GM12873 (cell line): ENCODE measurements around the gene RPL23.

ENCODE experiments used
- TF ChIP-seq, protein P1 (sequence below): IDR thresholded peaks from 2 replicates; pipeline ENCODE4 v1.5.1; 2012; ENCODE audit warnings: low read depth, mild to moderate bottlenecking, moderate library complexity, low read length, control low read depth; ENCODE audit not compliant: insufficient read depth; ENCODE audit errors: missing control alignments

The RPL23 gene

GRCh38 chr17:38869526-38870258 is 16.2 kb upstream of the RPL23 start, which contains the start of gene LASP1:
Gene LASP1, plus strand, starts transcription at chr17:38870058. Its CDS starts 132 bp downstream, at chr17:38870190.
- TF ChIP-seq, protein P1, sequence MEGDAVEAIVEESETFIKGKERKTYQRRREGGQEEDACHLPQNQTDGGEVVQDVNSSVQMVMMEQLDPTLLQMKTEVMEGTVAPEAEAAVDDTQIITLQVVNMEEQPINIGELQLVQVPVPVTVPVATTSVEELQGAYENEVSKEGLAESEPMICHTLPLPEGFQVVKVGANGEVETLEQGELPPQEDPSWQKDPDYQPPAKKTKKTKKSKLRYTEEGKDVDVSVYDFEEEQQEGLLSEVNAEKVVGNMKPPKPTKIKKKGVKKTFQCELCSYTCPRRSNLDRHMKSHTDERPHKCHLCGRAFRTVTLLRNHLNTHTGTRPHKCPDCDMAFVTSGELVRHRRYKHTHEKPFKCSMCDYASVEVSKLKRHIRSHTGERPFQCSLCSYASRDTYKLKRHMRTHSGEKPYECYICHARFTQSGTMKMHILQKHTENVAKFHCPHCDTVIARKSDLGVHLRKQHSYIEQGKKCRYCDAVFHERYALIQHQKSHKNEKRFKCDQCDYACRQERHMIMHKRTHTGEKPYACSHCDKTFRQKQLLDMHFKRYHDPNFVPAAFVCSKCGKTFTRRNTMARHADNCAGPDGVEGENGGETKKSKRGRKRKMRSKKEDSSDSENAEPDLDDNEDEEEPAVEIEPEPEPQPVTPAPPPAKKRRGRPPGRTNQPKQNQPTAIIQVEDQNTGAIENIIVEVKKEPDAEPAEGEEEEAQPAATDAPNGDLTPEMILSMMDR = no peak

DNA sequence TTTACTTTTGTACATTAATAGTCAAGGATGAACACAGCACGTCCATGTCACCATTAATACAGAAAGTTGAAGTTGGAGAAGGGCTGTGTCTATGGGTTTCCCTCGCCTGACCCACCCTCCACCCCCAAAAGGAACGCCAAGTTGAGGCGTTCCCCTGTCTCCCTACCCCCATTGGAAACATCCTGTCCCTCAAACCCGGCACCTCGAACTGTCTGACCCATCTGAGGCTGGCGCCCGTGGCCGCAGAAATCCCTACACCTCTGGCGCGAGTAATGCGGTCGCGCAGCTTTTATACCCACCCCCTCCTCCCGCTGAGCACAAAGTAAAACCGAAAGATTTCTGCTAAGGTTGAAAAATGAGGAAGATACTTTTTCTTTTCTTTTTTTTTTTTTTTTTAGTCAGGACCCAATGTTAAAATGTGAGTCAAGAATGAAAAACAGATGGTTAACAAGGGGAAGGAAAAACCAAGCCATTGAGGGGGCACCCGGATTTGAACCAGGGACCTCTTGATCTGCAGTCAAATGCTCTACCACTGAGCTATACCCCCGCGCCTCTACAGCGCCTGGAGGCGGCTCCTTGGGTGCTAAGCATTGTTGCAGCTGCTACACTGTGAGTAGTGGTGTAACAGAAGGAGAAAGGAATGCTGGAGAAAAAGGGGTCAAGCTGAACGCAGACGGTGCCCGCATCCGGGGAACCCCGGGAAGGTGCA is 15.4 kb upstream of the RPL23 start:
- TF ChIP-seq, protein P1 = peak; percentile 49

GRCh38 chr17:38867968-38868816 is 14.7 kb upstream of the RPL23 start:
- TF ChIP-seq, protein P1 = no peak

DNA sequence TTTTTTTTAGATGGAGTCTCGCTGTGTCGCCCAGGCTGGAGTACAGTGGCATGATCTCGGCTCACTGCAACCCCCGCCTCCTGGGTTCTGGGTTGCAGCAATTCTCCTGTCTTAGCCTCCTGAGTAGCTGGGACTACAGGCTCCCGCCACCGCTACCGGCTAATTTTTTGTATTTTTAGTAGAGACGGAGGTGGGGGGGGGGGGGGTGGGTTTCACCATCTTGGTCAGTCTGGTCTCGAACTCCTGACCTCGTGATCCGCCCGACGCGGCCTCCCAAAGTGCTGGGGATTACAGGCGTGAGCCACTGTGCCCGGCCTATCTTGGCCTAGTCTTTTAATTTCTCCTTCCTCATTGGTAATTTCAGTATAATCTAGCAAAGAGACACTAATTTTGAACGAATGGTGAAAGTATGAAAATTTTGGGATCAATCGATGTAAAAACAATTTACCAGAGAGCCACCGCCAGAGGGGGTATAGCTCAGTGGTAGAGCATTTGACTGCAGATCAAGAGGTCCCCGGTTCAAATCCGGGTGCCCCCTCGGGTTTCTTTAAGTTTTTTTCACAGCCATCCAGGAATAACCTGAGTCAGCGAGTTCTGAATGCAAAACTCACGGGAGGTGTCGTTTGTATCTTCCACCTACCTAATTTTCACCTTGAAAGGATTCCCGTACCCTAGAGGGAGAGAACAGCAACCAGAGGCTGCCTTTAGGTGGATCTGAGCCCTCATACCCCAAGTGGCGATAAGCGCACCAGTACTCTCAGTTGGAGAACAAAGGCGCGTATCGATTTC is 13.9 kb upstream of the RPL23 start:
- TF ChIP-seq, protein P1 = peak; percentile 18

DNA sequence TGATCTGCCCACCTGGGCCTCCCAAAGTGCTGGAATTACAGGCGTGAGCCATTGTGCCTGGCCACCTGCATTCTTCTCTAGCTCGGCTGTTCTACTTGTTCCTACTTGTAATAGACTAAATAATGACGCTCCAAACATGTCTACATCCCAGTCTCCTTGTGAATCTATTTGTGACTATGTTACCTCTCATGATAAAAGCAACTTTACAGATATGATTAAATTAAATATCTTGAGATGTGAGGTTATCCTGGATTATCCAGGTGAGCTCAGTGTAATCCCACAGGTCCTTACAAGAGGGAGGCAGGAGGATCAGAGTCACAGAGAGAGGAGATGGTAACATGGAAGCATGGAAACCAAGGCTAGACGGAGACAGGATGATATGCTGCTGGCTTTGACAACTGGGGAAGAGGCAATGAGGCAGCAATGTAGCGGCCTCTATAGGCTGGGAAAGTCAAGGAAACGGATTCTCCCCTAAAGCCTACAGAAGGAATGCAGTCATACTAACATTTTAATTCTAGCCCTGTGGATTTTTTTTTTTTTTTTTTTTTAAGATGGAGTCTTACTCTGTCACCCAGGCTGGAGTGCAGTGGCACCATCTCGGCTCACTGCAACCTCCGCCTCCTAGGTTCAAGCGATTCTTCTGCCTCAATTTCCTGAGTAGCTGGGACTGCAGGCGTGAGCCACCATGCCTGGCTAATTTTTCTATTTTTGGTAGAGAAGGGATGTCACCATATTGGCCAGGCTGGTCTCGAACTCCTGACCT is 11.3 kb upstream of the RPL23 start:
- TF ChIP-seq, protein P1 = no peak

DNA sequence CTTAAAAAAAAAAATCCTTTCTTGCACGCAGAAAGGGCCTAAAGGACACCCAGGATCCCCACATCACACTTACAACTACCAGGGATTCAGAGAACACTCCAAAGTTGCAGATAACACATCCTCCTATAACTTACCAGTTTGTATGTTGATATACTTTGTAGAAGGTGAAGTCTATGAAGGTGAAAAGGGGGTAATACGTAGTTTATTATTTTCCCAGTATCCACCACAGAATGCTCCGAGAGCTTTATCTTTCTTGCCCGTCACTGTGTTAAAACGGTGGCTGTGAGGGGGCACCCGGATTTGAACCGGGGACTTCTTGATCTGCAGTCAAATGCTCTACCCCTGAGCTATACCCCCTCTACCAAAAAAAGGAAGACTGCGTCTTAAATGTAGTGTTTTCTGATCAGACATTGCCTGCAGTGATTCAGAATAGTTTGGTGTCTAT is 7.9 kb upstream of the RPL23 start:
- TF ChIP-seq, protein P1 = no peak
